HCT116 (cell line): ENCODE measurements around the gene CDKL4. TPM values are rescaled to one million over a fixed set of nuclear protein-coding genes. Genes with fewer than 3 reads are reported as not detected.

Experiments used
- ATAC-seq: fragments of 200-7000 bp; cut with Tn5 transposase; 2 replicates; pipeline ENCODE4 v1.9.1; 2020; ENCODE audit warnings: mild to moderate bottlenecking, moderate library complexity
- BruUV-seq: library from RNA; stranded (reverse); fragments of 400-500 nt; replicated peaks from 2 replicates; lab custom pipeline; 2021; lab: Mats Ljungman, UMichigan
- CTCF ChIA-PET: fragments of 300-600 bp; sonication (Branson Sonifier 250); formaldehyde crosslinking; loops from one replicate; lab custom pipeline; 2021; ENCODE audit warnings: antibody characterized with exemption; lab: Charles Lee
- POLR2A ChIA-PET: fragments of 300-600, 350-600 bp; sonication (Branson Sonifier 250); formaldehyde crosslinking; loops from one replicate; lab custom pipeline; 2021; ENCODE audit warnings: antibody characterized with exemption; lab: Charles Lee
- RAD21 ChIA-PET, 2 experiments: fragments of 300-600 bp; sonication (Branson Sonifier 250); formaldehyde crosslinking; loops; one replicate each; lab custom pipeline; 2023; ENCODE audit warnings: low total read pairs in 2 of 2; ENCODE audit not compliant: uncharacterized antibody in 2 of 2, unreplicated experiment in 2 of 2, low non-redundant PET in 1 of 2; lab: Charles Lee
- DNase-seq: peaks from one replicate; pipeline ENCODE4 v3.0.0-alpha.2; 2010; ENCODE audit warnings: low read depth, low spot score
- H2AFZ ChIP-seq: fragments of 200-600 bp; shearing (Covaris generic), sonication (generic); 2 replicates; pipeline ENCODE4 v1.6.1; 2017; ENCODE audit warnings: low read depth, mixed run types, mixed read lengths, antibody characterized with exemption, low read length; ENCODE audit not compliant: poor library complexity, severe bottlenecking
- H3K27ac ChIP-seq: 2 replicates; pipeline ENCODE4 v1.5.1; 2012; ENCODE audit warnings: low read depth, low read length
- H3K27me3 ChIP-seq: fragments of 200-600 bp; sonication (generic); 2 replicates; pipeline ENCODE4 v1.6.1; 2016; ENCODE audit warnings: mixed run types, low read length, mixed read lengths; ENCODE audit not compliant: insufficient read depth
- H3K36me3 ChIP-seq, 2 experiments: fragments of 200-500 bp in 1 of 2; fragments of 200-600 bp in 1 of 2; sonication (Bioruptor generic) in 1 of 2; sonication (generic) in 1 of 2; 2 replicates each; pipeline versions ENCODE4 v1.5.1 to v1.6.1; 2014 to 2016; ENCODE audit warnings: low read length in 2 of 2, inconsistent platforms in 1 of 2, mixed read lengths in 1 of 2, mixed run types in 1 of 2; ENCODE audit not compliant: insufficient read depth in 2 of 2, control insufficient read depth in 1 of 2
- H3K4me1 ChIP-seq, 2 experiments: fragments of 200-600 bp in 1 of 2; sonication (generic) in 1 of 2; 2 replicates each; pipeline versions ENCODE4 v1.5.1 to v1.6.1; 2012 to 2017; ENCODE audit warnings: low read length in 2 of 2, inconsistent platforms in 1 of 2, mild to moderate bottlenecking in 1 of 2, mixed read lengths in 1 of 2, mixed run types in 1 of 2, moderate library complexity in 1 of 2; ENCODE audit not compliant: insufficient read depth in 2 of 2, control insufficient read depth in 1 of 2
- H3K4me2 ChIP-seq: fragments of 200-600 bp; sonication (generic); 2 replicates; pipeline ENCODE4 v1.6.1; 2017; ENCODE audit warnings: mixed run types, low read length, mixed read lengths
- H3K4me3 ChIP-seq, 2 experiments: fragments of 200-600 bp in 1 of 2; sonication (generic) in 1 of 2; replicated peaks in 1 of 2; 2 replicates each; pipeline ENCODE4 v1.5.1; 2011 to 2016; ENCODE audit warnings: low read length in 2 of 2, control low read depth in 1 of 2, low read depth in 1 of 2, mild to moderate bottlenecking in 1 of 2, mixed read lengths in 1 of 2, mixed run types in 1 of 2
- H3K79me2 ChIP-seq: fragments of 200-600 bp; sonication (generic); 2 replicates; pipeline ENCODE4 v1.6.1; 2017; ENCODE audit warnings: mild to moderate bottlenecking, mixed run types, low read length, moderate library complexity, mixed read lengths; ENCODE audit not compliant: insufficient read depth
- H3K9ac ChIP-seq: fragments of 200-600 bp; sonication (generic); 2 replicates; pipeline ENCODE4 v1.6.1; 2016; ENCODE audit warnings: low read length, mixed read lengths
- H3K9me2 ChIP-seq: fragments of 200-600 bp; sonication (generic), shearing (Covaris generic); 2 replicates; pipeline ENCODE4 v1.6.1; 2017; ENCODE audit warnings: mixed run types, mild to moderate bottlenecking, moderate library complexity; ENCODE audit not compliant: insufficient read depth
- H3K9me3 ChIP-seq, 2 experiments: fragments of 200-500 bp in 1 of 2; fragments of 200-600 bp in 1 of 2; sonication (Bioruptor generic) in 1 of 2; sonication (generic) in 1 of 2; 2 replicates each; pipeline ENCODE4 v1.6.1; 2014 to 2017; ENCODE audit warnings: low read length in 2 of 2, mixed read lengths in 2 of 2, inconsistent platforms in 1 of 2, low read depth in 1 of 2, mild to moderate bottlenecking in 1 of 2, mixed run types in 1 of 2, moderate library complexity in 1 of 2; ENCODE audit not compliant: control insufficient read depth in 1 of 2, insufficient read depth in 1 of 2
- H4K20me1 ChIP-seq: fragments of 200-600 bp; sonication (generic), shearing (Covaris generic); 2 replicates; pipeline ENCODE4 v1.6.1; 2017; ENCODE audit warnings: mixed run types, mild to moderate bottlenecking, moderate library complexity; ENCODE audit not compliant: insufficient read depth
- ATF3 ChIP-seq: IDR thresholded peaks from 2 replicates; pipeline ENCODE4 v1.6.1; 2012
- CBX3 ChIP-seq: IDR thresholded peaks from 2 replicates; pipeline ENCODE4 v1.6.1; 2012; ENCODE audit warnings: low read depth
- CEBPB ChIP-seq: IDR thresholded peaks from 2 replicates; pipeline ENCODE4 v1.6.1; 2012; ENCODE audit warnings: low read depth
- ELF1 ChIP-seq: IDR thresholded peaks from 2 replicates; pipeline ENCODE4 v1.6.1; 2012; ENCODE audit warnings: low read depth, borderline replicate concordance
- EZH2 ChIP-seq: fragments of 200-600 bp; sonication (generic); IDR thresholded peaks from 2 replicates; pipeline ENCODE4 v1.6.1; 2017; ENCODE audit warnings: antibody characterized with exemption, mixed run types
- FOSL1 ChIP-seq: IDR thresholded peaks from 2 replicates; pipeline ENCODE4 v1.6.1; 2012; ENCODE audit warnings: low read depth
- REST ChIP-seq: IDR thresholded peaks from 2 replicates; pipeline ENCODE4 v1.6.1; 2012; ENCODE audit warnings: low read depth
- SP1 ChIP-seq: IDR thresholded peaks from 2 replicates; pipeline ENCODE4 v1.6.1; 2012; ENCODE audit warnings: low read depth
- SRF ChIP-seq: IDR thresholded peaks from 2 replicates; pipeline ENCODE4 v1.6.1; 2012; ENCODE audit warnings: low read depth
- TCF7L2 ChIP-seq: IDR thresholded peaks from 2 replicates; pipeline ENCODE4 v1.7.0; 2011; ENCODE audit warnings: borderline replicate concordance, inconsistent platforms; ENCODE audit not compliant: insufficient read depth, insufficient read length; ENCODE audit errors: extremely low read depth
- YY1 ChIP-seq: IDR thresholded peaks from 2 replicates; pipeline ENCODE4 v1.6.1; 2011; ENCODE audit warnings: low read length, low read depth, moderate library complexity, mild to moderate bottlenecking; ENCODE audit not compliant: insufficient replicate concordance; ENCODE audit errors: extremely low read depth
- ZFX ChIP-seq: fragments of 450-650 bp; IDR thresholded peaks from 2 replicates; pipeline ENCODE4 v1.6.1; 2017
- ZNF274 ChIP-seq: fragments of 200-500 bp; sonication (Bioruptor generic); IDR thresholded peaks from 2 replicates; pipeline ENCODE4 v1.6.1; 2014; ENCODE audit warnings: mild to moderate bottlenecking, low read depth, low read length, inconsistent platforms
- intact Hi-C: fragments of 100-400 bp; cut with micrococcal nuclease; formaldehyde crosslinking; loops from 2 replicates; pipeline ENCODE4 v1.10.0; 2022
- total RNA-seq: library from RNA; stranded (reverse); gene quantifications from one replicate; pipeline ENCODE4 v1.2.1, GENCODE V29; 2021; ENCODE audit not compliant: unreplicated experiment
- TF ChIP-seq, protein P1 (sequence below): IDR thresholded peaks from 2 replicates; pipeline ENCODE4 v1.6.1; 2011; ENCODE audit warnings: mild to moderate bottlenecking, low read length, moderate library complexity; ENCODE audit not compliant: insufficient replicate concordance; ENCODE audit errors: extremely low read depth
- TF ChIP-seq, protein P2 (sequence below), 3 experiments: fragments of 200-600 bp in 1 of 3; sonication (generic) in 1 of 3; IDR thresholded peaks in 2 of 3; conservative IDR thresholded peaks in 1 of 3; 2 replicates each; pipeline ENCODE4 v1.5.1; 2012 to 2017; ENCODE audit warnings: low read depth in 2 of 3, low read length in 2 of 3, antibody characterized with exemption in 1 of 3, borderline replicate concordance in 1 of 3, control low read depth in 1 of 3, mild to moderate bottlenecking in 1 of 3, mixed read lengths in 1 of 3, mixed run types in 1 of 3, moderate library complexity in 1 of 3; ENCODE audit not compliant: insufficient read depth in 1 of 3

The CDKL4 gene
- total RNA-seq, 1 experiment from 2014 or later: 0.27 TPM

DNA sequence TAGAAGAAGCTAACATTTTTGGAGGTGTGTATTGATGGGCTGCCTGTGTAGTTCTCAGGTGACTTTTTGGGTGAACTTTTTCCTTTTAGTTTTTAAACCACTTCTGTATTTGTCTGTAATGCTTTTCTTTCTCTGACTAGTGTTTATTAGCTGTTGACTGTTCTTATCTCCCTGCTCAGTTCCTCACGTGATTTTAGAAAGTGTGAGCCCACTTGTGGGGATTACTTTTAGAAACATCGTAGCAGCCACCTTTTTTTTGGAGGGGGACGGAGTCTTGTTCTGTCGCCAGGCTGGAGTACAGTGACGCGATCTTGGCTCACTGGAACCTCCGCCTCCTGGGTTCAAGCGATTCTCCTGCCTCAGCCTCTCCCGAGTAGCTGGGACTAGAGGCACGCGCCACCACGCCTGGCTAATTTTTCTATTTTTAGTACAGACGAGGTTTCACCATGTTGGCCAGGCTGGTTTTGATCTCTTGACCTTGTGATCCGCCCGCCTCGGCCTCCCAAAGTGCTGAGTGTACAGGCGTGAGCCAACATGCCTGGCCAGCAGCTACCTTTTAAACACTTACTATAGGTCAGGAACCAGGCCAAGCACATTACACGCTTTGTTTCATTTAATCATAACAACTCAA is 9.2 kb upstream of the CDKL4 start (continued):
- TF ChIP-seq ZNF274 (no peak), SP1 (no peak), EZH2 (no peak), FOSL1 (no peak), ZFX (no peak)

DNA sequence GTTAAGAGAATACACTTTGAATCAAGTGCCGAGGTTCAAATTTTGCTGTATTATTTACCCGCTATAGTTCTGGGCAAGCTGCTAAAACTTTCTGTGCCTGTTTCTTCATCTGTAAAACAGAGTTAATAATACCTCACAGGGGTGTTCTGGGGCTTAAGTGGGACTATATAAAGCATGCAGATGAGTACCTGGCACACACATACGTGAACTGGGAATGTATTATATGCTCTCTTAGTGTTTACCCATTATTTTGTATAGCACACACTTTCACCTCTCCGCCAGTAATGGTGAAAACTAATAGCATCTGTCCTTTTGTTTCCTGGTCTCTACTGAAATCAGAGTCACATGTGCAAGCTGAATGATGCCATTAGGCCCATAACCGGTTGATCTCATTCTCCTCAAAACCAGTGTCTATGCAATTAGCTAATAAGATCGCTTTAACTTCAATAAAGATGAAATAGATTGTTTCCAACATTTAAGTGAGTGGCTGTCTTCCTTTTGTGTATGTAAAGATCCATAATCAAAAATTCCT is 3.8 kb upstream of the CDKL4 start:
- Histone ChIP-seq H3K9me2 (no peaks in the 10 kb centered on the region), H3K27ac (no peak overlapping the region), H3K9ac (no peak overlapping the region), H3K79me2 (no peaks in the 10 kb centered on the region), H4K20me1 (no peaks in the 10 kb centered on the region), H3K36me3 (peaks cover 0 to 4% of the 10 kb centered on the region in 2 experiments; a peak in 1 of 4 replicates), H3K27me3 (no peaks in the 10 kb centered on the region), H3K9me3 (no peaks in the 10 kb centered on the region), H3K4me2 (no peak overlapping the region), H2AFZ (no peak overlapping the region), H3K4me3 (no peak overlapping the region), H3K4me1 (no peaks in the 10 kb centered on the region)
- no peak for ATAC-seq
- ChIA-PET CTCF (no interaction called here), POLR2A (no interaction called here), RAD21 (no interaction called here)
- DNase-seq: no peak
- intact Hi-C loops: no loop called here
- TF ChIP-seq TCF7L2 (no peak), REST (no peak), ELF1 (no peak), CEBPB (no peak), YY1 (no peak), ZNF274 (no peak), CBX3 (no peak), ATF3 (no peak), SRF (no peak)
- TF ChIP-seq, protein P1, sequence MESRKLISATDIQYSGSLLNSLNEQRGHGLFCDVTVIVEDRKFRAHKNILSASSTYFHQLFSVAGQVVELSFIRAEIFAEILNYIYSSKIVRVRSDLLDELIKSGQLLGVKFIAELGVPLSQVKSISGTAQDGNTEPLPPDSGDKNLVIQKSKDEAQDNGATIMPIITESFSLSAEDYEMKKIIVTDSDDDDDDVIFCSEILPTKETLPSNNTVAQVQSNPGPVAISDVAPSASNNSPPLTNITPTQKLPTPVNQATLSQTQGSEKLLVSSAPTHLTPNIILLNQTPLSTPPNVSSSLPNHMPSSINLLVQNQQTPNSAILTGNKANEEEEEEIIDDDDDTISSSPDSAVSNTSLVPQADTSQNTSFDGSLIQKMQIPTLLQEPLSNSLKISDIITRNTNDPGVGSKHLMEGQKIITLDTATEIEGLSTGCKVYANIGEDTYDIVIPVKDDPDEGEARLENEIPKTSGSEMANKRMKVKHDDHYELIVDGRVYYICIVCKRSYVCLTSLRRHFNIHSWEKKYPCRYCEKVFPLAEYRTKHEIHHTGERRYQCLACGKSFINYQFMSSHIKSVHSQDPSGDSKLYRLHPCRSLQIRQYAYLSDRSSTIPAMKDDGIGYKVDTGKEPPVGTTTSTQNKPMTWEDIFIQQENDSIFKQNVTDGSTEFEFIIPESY: no peak
- TF ChIP-seq, protein P2, sequence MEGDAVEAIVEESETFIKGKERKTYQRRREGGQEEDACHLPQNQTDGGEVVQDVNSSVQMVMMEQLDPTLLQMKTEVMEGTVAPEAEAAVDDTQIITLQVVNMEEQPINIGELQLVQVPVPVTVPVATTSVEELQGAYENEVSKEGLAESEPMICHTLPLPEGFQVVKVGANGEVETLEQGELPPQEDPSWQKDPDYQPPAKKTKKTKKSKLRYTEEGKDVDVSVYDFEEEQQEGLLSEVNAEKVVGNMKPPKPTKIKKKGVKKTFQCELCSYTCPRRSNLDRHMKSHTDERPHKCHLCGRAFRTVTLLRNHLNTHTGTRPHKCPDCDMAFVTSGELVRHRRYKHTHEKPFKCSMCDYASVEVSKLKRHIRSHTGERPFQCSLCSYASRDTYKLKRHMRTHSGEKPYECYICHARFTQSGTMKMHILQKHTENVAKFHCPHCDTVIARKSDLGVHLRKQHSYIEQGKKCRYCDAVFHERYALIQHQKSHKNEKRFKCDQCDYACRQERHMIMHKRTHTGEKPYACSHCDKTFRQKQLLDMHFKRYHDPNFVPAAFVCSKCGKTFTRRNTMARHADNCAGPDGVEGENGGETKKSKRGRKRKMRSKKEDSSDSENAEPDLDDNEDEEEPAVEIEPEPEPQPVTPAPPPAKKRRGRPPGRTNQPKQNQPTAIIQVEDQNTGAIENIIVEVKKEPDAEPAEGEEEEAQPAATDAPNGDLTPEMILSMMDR (IDR thresholded peaks at IDR 0.05 in 2 of 3, conservative IDR thresholded peaks at IDR 0.05 in 1 of 3; ENCODE audit: borderline replicate concordance in 1 of 3, insufficient read depth in 1 of 3, low read depth in 2 of 3, low read length in 2 of 3): no peak
- BruUV-seq: no TSS peak
